ENCODE results near the gene ICA1L.

Gene ICA1L

DNA sequence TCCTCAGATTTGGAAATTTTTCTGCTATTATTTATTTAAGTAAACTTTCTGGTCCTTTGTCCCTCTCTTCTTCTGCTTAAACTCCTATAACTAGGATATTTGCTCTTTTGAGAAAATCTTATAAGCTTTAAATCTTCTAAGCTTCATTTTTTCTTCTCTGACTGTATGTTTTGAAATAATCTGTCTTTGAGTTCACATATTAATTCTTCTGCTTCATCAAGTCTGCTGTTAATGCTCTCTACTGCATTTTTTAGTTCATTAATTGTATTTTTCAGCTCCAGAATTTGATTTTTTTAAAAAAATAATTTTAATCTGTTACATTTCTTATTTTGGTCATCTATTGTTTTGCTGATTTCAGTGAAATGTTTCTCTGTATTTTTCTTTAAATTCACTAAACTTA, 28.9 kb downstream of the ICA1L start:
- H3K4me3 ChIP-seq (ENCODE audit: control insufficient read depth, low read depth, low read length) = no peak overlapping the region
- no peak for DNase-seq (ENCODE audit: low read depth)
- TF ChIP-seq, protein P1, sequence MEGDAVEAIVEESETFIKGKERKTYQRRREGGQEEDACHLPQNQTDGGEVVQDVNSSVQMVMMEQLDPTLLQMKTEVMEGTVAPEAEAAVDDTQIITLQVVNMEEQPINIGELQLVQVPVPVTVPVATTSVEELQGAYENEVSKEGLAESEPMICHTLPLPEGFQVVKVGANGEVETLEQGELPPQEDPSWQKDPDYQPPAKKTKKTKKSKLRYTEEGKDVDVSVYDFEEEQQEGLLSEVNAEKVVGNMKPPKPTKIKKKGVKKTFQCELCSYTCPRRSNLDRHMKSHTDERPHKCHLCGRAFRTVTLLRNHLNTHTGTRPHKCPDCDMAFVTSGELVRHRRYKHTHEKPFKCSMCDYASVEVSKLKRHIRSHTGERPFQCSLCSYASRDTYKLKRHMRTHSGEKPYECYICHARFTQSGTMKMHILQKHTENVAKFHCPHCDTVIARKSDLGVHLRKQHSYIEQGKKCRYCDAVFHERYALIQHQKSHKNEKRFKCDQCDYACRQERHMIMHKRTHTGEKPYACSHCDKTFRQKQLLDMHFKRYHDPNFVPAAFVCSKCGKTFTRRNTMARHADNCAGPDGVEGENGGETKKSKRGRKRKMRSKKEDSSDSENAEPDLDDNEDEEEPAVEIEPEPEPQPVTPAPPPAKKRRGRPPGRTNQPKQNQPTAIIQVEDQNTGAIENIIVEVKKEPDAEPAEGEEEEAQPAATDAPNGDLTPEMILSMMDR (conservative IDR thresholded peaks at IDR 0.05; ENCODE audit: control insufficient read depth, insufficient read depth, low read depth, low read length) = no peak

DNA sequence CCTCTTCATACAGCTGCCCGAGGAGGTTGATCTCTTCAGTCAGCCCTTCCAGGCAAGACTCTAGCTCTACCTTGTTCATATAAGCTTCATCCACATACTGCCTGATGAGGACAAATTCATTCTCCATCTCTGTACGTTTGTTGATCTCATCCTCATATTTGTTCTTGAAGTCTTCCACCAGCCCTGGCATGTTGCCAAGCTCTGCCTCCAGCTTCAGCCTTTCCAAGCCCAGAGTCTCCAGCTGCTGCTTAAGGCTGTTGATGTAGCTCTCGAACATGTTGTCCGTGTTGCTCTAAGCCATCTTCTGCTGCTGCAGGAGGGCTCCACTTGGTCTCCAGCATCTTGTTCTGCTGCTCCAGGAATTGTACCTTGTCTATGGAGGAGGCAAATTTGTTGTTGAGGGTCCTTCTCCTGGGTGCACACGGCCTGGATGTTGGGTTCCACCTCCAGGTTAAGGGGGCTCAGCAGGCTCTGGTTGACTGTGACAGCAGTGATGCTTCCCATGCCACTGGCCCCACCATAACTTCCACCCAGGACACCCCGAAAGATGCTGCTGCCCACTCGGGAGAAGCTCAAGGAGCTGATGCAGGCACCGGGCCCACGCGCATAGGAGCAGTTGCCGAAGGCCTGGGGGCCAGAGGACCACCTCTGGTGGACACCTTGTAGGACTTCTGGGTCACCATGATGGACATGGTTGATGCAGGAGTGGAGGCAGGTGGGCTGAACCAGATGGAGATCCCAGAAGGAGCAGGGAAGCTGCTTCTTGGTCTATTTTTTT, 30.3 kb downstream of the ICA1L start:
- TF ChIP-seq, protein P1 (conservative IDR thresholded peaks at IDR 0.05; ENCODE audit: control insufficient read depth, insufficient read depth, low read depth, low read length) = no peak
- H3K4me3 ChIP-seq (ENCODE audit: control insufficient read depth, low read depth, low read length) = no peak overlapping the region
- DNase-seq (ENCODE audit: low read depth) = no peak

DNA sequence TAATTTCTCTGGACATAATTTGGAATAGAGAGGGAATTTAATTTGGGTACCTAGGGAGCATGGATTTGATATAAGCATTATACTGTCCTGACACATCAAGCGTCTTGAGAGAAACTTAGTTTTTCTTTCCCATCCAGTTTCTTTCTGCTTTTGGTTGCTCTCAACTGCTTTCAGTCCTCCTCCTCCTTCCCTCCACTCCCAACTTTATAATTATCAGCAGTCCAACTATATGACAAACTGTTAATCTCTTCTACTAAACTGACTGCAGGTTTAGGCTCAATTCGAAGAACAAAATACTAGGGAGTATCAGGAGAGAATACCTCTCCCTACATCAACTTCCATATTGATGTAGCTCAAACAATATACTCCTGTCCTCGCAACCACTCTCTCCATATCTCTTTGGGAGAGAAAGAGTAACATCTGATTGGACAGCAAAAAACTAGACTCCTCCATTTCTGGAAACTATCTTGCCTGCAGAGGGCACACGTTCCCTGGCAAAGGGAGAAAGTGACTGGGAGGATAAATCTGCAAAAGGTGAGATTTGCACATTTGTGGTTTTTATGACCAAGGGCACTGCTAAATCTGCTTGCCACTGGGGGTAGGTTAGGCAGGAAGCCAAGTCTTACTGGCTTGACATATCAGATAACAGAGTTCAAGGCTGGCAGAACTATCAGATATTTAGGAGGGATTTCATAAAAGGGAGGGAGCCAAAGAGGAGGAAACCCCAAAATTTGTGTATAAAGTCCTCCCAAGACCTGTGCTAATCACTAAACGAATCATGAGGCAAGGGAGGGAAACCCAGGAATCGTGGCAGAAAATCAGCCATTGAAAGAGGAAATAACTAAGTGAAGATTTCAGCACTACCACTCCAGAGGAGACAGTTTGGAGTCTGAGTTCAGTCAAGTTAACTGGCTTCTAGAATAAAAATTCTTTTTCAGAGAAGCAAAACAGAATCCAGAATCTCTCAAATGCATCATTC, 40.0 kb downstream of the ICA1L start:
- DNase-seq (ENCODE audit: low read depth) = peak; percentile 65
- TF ChIP-seq, protein P1 (conservative IDR thresholded peaks at IDR 0.05; ENCODE audit: control insufficient read depth, insufficient read depth, low read depth, low read length) = peak; percentile 85
- no peak overlapping the region for H3K4me3 ChIP-seq (ENCODE audit: control insufficient read depth, low read depth, low read length)

DNA sequence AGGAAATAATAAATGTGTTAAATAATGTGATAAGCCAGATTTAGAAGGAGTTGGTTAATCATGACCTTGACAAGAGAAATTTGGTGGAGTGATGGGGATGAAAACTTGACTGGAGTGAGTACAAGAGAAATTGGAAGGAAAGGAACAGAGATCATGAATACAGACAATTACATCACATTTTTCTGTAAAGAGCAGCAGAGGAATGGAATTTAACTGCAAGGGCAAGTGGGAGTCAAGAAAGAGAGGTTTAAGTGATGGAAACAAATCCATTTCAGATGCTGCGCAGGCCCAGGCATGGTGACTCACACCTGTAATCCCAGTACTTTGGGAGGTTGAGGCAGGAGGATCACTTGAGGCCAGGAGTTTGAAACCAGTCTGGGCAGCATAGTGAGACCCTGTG, 46.7 kb downstream of the ICA1L start:
- TF ChIP-seq, protein P1 (conservative IDR thresholded peaks at IDR 0.05; ENCODE audit: control insufficient read depth, insufficient read depth, low read depth, low read length) = no peak
- H3K4me3 ChIP-seq (ENCODE audit: control insufficient read depth, low read depth, low read length) = no peak overlapping the region
- DNase-seq (ENCODE audit: low read depth) = no peak

DNA sequence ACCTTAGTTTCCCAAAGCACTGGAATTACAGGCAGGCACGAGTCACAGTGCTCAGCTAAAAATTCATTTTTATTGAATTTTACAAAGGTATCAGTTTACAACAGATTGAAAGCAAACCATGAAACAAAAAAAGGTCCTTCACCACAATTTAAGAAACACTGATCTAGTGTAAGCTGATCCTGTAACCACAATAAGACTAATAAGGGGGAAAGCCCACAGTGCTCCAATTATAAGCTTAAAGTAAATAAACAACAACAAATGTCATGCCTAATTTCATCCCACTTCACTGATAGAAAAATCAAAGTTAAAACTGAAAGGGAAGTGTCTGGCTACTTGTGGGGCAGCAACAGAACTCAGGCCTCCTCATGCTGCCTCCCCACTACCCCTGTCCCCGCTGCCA, 49.2 kb downstream of the ICA1L start:
- TF ChIP-seq, protein P1 (conservative IDR thresholded peaks at IDR 0.05; ENCODE audit: control insufficient read depth, insufficient read depth, low read depth, low read length) = no peak
- H3K4me3 ChIP-seq (ENCODE audit: control insufficient read depth, low read depth, low read length) = no peak overlapping the region
- DNase-seq (ENCODE audit: low read depth) = no peak

DNA sequence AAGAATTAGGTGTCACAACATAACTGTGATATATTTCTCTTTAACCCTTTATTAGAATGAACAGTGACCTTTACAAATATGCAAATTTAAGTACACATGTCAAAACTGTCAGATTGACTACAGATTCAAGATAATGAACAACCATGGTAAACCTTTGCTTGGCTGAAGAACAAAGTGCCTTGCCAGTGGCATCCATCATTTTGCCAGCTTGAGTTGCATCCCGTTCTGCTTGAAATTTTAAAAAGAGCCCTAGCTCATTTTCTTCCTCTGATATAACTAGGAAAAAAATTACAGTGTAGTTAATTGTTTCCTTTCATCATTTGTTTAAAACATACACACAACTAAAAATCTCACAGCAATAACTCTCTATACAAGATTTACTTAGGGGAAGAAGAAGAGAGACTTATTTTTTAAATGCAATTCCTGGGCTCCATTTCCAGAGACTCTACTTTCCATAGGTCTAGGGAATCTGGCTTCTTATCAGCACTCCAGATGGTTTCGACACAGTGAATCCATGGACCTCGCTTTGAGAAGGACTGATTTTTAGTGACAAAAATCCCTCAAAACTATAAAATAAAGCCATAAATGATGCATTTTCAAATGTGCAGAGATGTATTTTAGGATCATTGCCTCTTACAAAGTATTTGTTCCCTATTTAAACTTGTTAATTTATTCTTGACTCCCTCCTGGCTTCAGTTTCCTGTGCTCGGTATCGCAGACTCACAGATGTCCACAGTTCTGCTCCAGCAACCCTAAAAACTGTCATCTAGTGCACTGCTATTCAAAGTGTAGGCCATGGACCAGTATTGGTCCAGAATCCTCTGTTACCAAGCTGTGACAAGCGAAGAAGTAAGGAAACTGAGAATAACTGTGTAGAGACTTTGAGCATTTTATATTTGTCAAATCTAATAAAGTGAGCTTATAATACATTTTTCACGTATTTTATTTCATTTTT, 50.1 kb downstream of the ICA1L start:
- TF ChIP-seq, protein P1 (conservative IDR thresholded peaks at IDR 0.05; ENCODE audit: control insufficient read depth, insufficient read depth, low read depth, low read length) = no peak
- no peak overlapping the region for H3K4me3 ChIP-seq (ENCODE audit: control insufficient read depth, low read depth, low read length)
- DNase-seq (ENCODE audit: low read depth) = no peak

Data from fibroblast of mammary gland (primary cell).